Central memory CD4-positive, alpha-beta T cell (primary cell): Measurements from ENCODE around the gene GLG1.
A peak's percentile ranks its signal among the peaks of the same experiment; 100 is the strongest.

ENCODE experiments used
- DNase-seq: peaks from one replicate; pipeline ENCODE4 v3.0.0; 2022

Gene GLG1

GRCh38 chr16:74608381-74608780, 1.5 kb upstream of the GLG1 start:
- DNase-seq, result no peak

GRCh38 chr16:74607962-74608356, 1.0 kb upstream of the GLG1 start:
- no peak for DNase-seq

- no peak for DNase-seq
Observed at GRCh38 chr16:74607310-74607961, 522 bp upstream of the GLG1 start.

GRCh38 chr16:74605746-74606520, 981 bp downstream of the GLG1 start:
- no peak for DNase-seq

GRCh38 chr16:74605332-74605731, 1.6 kb downstream of the GLG1 start:
- no peak for DNase-seq

GRCh38 chr16:74603848-74604247, 3.1 kb downstream of the GLG1 start:
- no peak for DNase-seq

- peak; percentile 79 for DNase-seq
Observed at GRCh38 chr16:74601126-74601871, 5.6 kb downstream of the GLG1 start.

- DNase-seq, result no peak
Observed at GRCh38 chr16:74596586-74596985, 10.3 kb downstream of the GLG1 start.

- DNase-seq, result no peak
Observed at GRCh38 chr16:74592847-74593246, 14.1 kb downstream of the GLG1 start.

- no peak for DNase-seq
Observed at GRCh38 chr16:74591876-74592650, 14.9 kb downstream of the GLG1 start.

GRCh38 chr16:74586948-74587347, 20.0 kb downstream of the GLG1 start:
- DNase-seq, result no peak

GRCh38 chr16:74585846-74586443, 21.0 kb downstream of the GLG1 start:
- DNase-seq, result no peak

GRCh38 chr16:74583926-74584666, 22.8 kb downstream of the GLG1 start:
- DNase-seq, result no peak

- no peak for DNase-seq
Observed at GRCh38 chr16:74582970-74583369, 23.9 kb downstream of the GLG1 start.

GRCh38 chr16:74580833-74581232, 26.1 kb downstream of the GLG1 start:
- no peak for DNase-seq

- no peak for DNase-seq
Observed at GRCh38 chr16:74578838-74579237, 28.1 kb downstream of the GLG1 start.

- no peak for DNase-seq
Observed at GRCh38 chr16:74578433-74578832, 28.5 kb downstream of the GLG1 start.

- no peak for DNase-seq
Observed at GRCh38 chr16:74577882-74578366, 29.0 kb downstream of the GLG1 start.

GRCh38 chr16:74575807-74576643, 30.9 kb downstream of the GLG1 start:
- no peak for DNase-seq

GRCh38 chr16:74575175-74575806, 31.6 kb downstream of the GLG1 start:
- DNase-seq, result no peak
